A549 (cell line): ENCODE results near the gene RHOT2. TPM values are rescaled to one million over a fixed set of nuclear protein-coding genes. Genes with fewer than 3 reads are reported as not detected.

Experiments used
- ATAC-seq, 2 experiments: fragments of 200-7000 bp in 1 of 2; fragments of >200 bp in 1 of 2; cut with Nextera tagmentation in 1 of 2; cut with Tn5 transposase in 1 of 2; 3 replicates each; pipeline versions ENCODE4 v1.8.0 to v1.9.1; 2018 to 2020; ENCODE audit warnings: mild to moderate bottlenecking in 1 of 2, moderate library complexity in 1 of 2
- CTCF ChIA-PET: fragments of 300-600 bp; sonication (Branson Sonifier 250); formaldehyde crosslinking; extraction: SDS; loops from one replicate; lab custom pipeline; 2021; ENCODE audit warnings: antibody characterized with exemption, inconsistent platforms; lab: Yijun Ruan, JAX
- POLR2A ChIA-PET: fragments of 350-600 bp; formaldehyde crosslinking; extraction: SDS; loops from one replicate; lab custom pipeline; 2021; ENCODE audit warnings: antibody characterized with exemption, inconsistent platforms; lab: Yijun Ruan, JAX
- DNase-seq, 2 experiments: peaks; one replicate each; pipeline versions ENCODE4 v3.0.0 to v3.0.0-alpha.2; 2011 to 2016; ENCODE audit warnings: low read depth in 1 of 2, low spot score in 1 of 2
- FAIRE-seq: peaks from 2 replicates; lab custom pipeline; 2011; peaks lifted over from hg19 to GRCh38; lab: Jason Lieb, UNC
- H3K27ac ChIP-seq, 2 experiments: fragments of >200 bp; sonication (Bioruptor Twin); formaldehyde crosslinking; 3 replicates each; pipeline ENCODE4 v1.5.1; 2016 to 2017
- H3K4me1 ChIP-seq: fragments of >200 bp; sonication (Bioruptor Twin); formaldehyde crosslinking; 3 replicates; pipeline ENCODE4 v1.6.1; 2016
- H3K4me2 ChIP-seq: fragments of >200 bp; sonication (Bioruptor Twin); formaldehyde crosslinking; 3 replicates; pipeline ENCODE4 v1.6.1; 2016
- H3K4me3 ChIP-seq: fragments of >200 bp; sonication (Bioruptor Twin); formaldehyde crosslinking; 3 replicates; pipeline ENCODE4 v1.5.1; 2016
- H3K9me3 ChIP-seq: fragments of >200 bp; sonication (Bioruptor Twin); formaldehyde crosslinking; 3 replicates; pipeline ENCODE4 v1.6.1; 2016
- ATOH8 ChIP-seq: fragments of 250-450 bp; sonication (Bioruptor Pico); IDR thresholded peaks from 2 replicates; pipeline ENCODE4 v1.5.0; 2020; ENCODE audit warnings: low read depth, mild to moderate bottlenecking, moderate library complexity
- CBX2 ChIP-seq: fragments of 200-600 bp; sonication (generic); IDR thresholded peaks from 2 replicates; pipeline ENCODE4 v1.6.1; 2016; ENCODE audit warnings: low read depth, mild to moderate bottlenecking, borderline replicate concordance
- CBX8 ChIP-seq: fragments of 200-600 bp; sonication (generic); IDR thresholded peaks from 2 replicates; pipeline ENCODE4 v1.6.1; 2016
- CTCF ChIP-seq: fragments of >200 bp; sonication (Bioruptor Twin); formaldehyde crosslinking; IDR thresholded peaks from 3 replicates; pipeline ENCODE4 v1.5.1; 2016
- E2F6 ChIP-seq: IDR thresholded peaks from 2 replicates; pipeline ENCODE4 v1.6.1; 2012; ENCODE audit warnings: low read depth, borderline replicate concordance
- EP300 ChIP-seq, 2 experiments: fragments of >200 bp; sonication (Bioruptor Twin); formaldehyde crosslinking; IDR thresholded peaks; 2 replicates in 1 of 2; 3 replicates in 1 of 2; pipeline ENCODE4 v1.6.1; 2016 to 2017
- ESRRA ChIP-seq: fragments of 150-350 bp; IDR thresholded peaks from 2 replicates; pipeline ENCODE4 v1.6.1; 2014; ENCODE audit warnings: mild to moderate bottlenecking, low read length, borderline replicate concordance
- FOXS1 ChIP-seq: fragments of 250-450 bp; sonication (Bioruptor Pico); IDR thresholded peaks from 2 replicates; pipeline ENCODE4 v1.5.0; 2020; ENCODE audit warnings: mild to moderate bottlenecking, moderate library complexity
- JUN ChIP-seq, 2 experiments: fragments of >200 bp; sonication (Bioruptor Twin); formaldehyde crosslinking; IDR thresholded peaks; 2 replicates in 1 of 2; 3 replicates in 1 of 2; pipeline ENCODE4 v1.6.1; 2016 to 2017
- MAZ ChIP-seq: fragments of 150-350 bp; IDR thresholded peaks from 2 replicates; pipeline ENCODE4 v1.6.1; 2014; ENCODE audit warnings: antibody characterized with exemption, low read depth, low read length, borderline replicate concordance
- MYC ChIP-seq: IDR thresholded peaks from 2 replicates; pipeline ENCODE4 v1.6.1; 2012; ENCODE audit warnings: mild to moderate bottlenecking, inconsistent platforms, low read length, improper control_type of control experiment, borderline replicate concordance
- PHF8 ChIP-seq: fragments of 200-600 bp; sonication (generic); IDR thresholded peaks from 2 replicates; pipeline ENCODE4 v1.6.1; 2016; ENCODE audit warnings: low read depth, mild to moderate bottlenecking, antibody characterized with exemption, moderate library complexity, borderline replicate concordance
- POLR2A ChIP-seq: IDR thresholded peaks from 2 replicates; pipeline ENCODE4 v1.6.1; 2012; ENCODE audit warnings: mild to moderate bottlenecking, low read length
- RAD21 ChIP-seq, 2 experiments: fragments of >200 bp in 1 of 2; sonication (Bioruptor Twin) in 1 of 2; formaldehyde crosslinking in 1 of 2; IDR thresholded peaks in 1 of 2; conservative IDR thresholded peaks in 1 of 2; 2 replicates in 1 of 2; 3 replicates in 1 of 2; pipeline ENCODE4 v1.6.1; 2012 to 2018; ENCODE audit warnings: inconsistent platforms in 1 of 2
- REST ChIP-seq: fragments of 200-600 bp; sonication (generic); IDR thresholded peaks from 2 replicates; pipeline ENCODE4 v1.6.1; 2016; ENCODE audit warnings: antibody characterized with exemption, mild to moderate bottlenecking, moderate library complexity
- RNF2 ChIP-seq: fragments of 200-600 bp; sonication (generic); IDR thresholded peaks from 2 replicates; pipeline ENCODE4 v1.6.1; 2016; ENCODE audit warnings: low read depth, mild to moderate bottlenecking, antibody characterized with exemption, moderate library complexity, borderline replicate concordance
- SMC3 ChIP-seq: fragments of >200 bp; sonication (Bioruptor Twin); formaldehyde crosslinking; IDR thresholded peaks from 3 replicates; pipeline ENCODE4 v1.6.1; 2018; ENCODE audit warnings: inconsistent platforms
- TFCP2L1 ChIP-seq: fragments of 250-450 bp; sonication (Bioruptor Pico); IDR thresholded peaks from 2 replicates; pipeline ENCODE4 v1.5.0; 2021; ENCODE audit warnings: mild to moderate bottlenecking
- ZC3H11A ChIP-seq: fragments of 450-650 bp; IDR thresholded peaks from 2 replicates; pipeline ENCODE4 v1.6.1; 2014; ENCODE audit warnings: antibody characterized with exemption, mild to moderate bottlenecking
- WGBS: methylation state at CpG from one replicate; pipeline ENCODE4 v1.1.6; 2017; ENCODE audit errors: missing lambda C conversion rate; 5-methylcytosine and 5-hydroxymethylcytosine counted together
- polyA minus RNA-seq: library from RNA; depleted of rRNA, polyadenylated mRNA; stranded (reverse); fragments of >200 nt; gene quantifications from 2 replicates; pipeline ENCODE4 v1.2.3, GENCODE V29; 2011; rRNA and poly(A)+ RNA removed
- polyA plus RNA-seq, 4 experiments: library from polyadenylated mRNA; depleted of rRNA in 3 of 4; stranded (reverse); fragments of >200 nt; fragmentation: RNase III in 1 of 4; extraction: RNeasy Plus Mini Kit Qiagen cat#74134 plus additional on column Dnase treatment in 1 of 4; gene quantifications; 2 replicates in 3 of 4; 3 replicates in 1 of 4; pipeline ENCODE4 v1.2.3, GENCODE V29; 2011 to 2017
- TF ChIP-seq, protein P1 (sequence below): fragments of 150-350 bp; IDR thresholded peaks from 2 replicates; pipeline ENCODE4 v1.6.1; 2014; ENCODE audit warnings: low read depth, mild to moderate bottlenecking, low read length
- TF ChIP-seq, protein P2 (sequence below): IDR thresholded peaks from 2 replicates; pipeline ENCODE4 v1.6.1; 2012
- TF ChIP-seq, protein P3 (sequence below): IDR thresholded peaks from 2 replicates; pipeline ENCODE4 v1.6.1; 2012
- TF ChIP-seq, protein P4 (sequence below): fragments of >200 bp; sonication (Bioruptor Twin); formaldehyde crosslinking; IDR thresholded peaks from 3 replicates; pipeline ENCODE4 v1.6.1; 2016

Gene RHOT2
- polyA plus RNA-seq (2011; rRNA removed): 33.9 and 38.0 TPM in 2 replicates
- 125 and 162 TPM in 2 replicates for polyA plus RNA-seq (2012; cell fraction: cytosol; rRNA removed)
- 953 and 1,278 TPM in 2 replicates for polyA plus RNA-seq (2012; cell fraction: nucleus; rRNA removed)
- 74.0 to 83.5 TPM (median 83.1 TPM) in 3 replicates for polyA plus RNA-seq (2017; fragmentation: RNase III; extraction: RNeasy Plus Mini Kit Qiagen cat#74134 plus additional on column Dnase treatment)
- polyA minus RNA-seq: 26.4 and 38.1 TPM in 2 replicates

DNA sequence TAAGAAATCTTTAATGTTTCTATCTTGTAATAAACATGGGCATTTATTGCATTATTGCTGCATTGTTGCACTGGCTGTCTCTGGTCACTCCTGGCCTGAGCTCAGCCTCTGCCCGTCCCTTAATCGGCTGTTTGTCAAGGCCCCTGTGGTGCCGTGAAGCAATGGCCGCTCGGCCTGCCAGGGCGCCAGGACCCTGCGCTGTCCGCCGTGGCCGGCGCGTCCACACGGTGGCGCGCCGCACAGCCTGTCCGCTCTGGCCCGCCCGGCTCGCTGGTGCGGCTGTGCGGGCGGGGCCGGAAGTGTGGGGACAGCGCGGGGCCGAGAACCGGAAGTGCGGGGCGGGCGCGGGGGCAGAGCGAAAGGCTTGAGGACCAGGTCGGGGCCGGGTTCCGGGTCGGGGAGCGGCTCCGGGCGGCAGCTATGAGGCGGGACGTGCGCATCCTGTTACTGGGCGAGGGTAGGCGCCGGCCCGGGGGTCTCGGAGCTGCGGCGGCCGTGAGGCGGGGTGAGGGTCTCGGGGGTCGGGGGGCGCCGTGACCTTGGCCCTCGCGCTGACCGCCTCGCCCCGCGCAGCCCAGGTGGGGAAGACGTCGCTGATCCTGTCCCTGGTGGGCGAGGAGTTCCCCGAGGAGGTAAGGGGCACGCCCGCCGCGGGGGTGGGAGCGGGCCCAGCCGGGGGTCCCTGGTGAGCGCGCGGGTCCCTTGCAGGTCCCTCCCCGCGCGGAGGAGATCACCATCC is at the start of gene RHOT2:
RHOT2 (plus strand) TSS at position 353 of the 739 bp plus-strand sequence; CDS start at position 421, 68 bp downstream.
- Histone ChIP-seq H3K9me3 (no peaks in the 10 kb centered on the region), H3K4me3 (peak within 1 kb of the TSS; percentile 98)
- FAIRE-seq: no peak
- CTCF ChIA-PET: interaction anchor here (0.6 to 13.5 kb wide), 22 partner anchors 8 to 943 kb away, joined by 3 to 105 read pairs (median 5); partner anchors contain the start of genes METTL26, RHBDL1, STUB1 and WDR24
- TF ChIP-seq, protein P1, sequence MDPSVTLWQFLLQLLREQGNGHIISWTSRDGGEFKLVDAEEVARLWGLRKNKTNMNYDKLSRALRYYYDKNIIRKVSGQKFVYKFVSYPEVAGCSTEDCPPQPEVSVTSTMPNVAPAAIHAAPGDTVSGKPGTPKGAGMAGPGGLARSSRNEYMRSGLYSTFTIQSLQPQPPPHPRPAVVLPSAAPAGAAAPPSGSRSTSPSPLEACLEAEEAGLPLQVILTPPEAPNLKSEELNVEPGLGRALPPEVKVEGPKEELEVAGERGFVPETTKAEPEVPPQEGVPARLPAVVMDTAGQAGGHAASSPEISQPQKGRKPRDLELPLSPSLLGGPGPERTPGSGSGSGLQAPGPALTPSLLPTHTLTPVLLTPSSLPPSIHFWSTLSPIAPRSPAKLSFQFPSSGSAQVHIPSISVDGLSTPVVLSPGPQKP: 0 out of 2 replicates have a peak, but pooled peaks have one; percentile 34
- TF ChIP-seq JUN (IDR thresholded peaks at IDR 0.05) (peak; percentile 57 to 93), RAD21 (conservative IDR thresholded peaks at IDR 0.05 in 1 of 2, IDR thresholded peaks at IDR 0.05 in 1 of 2) (peak in 1 of 2 experiments; percentile 51; a peak in 4 of 5 replicates), ESRRA (no peak), ZC3H11A (no peak), CBX2 (no peak), RNF2 (0 out of 2 replicates have a peak, but pooled peaks have one; percentile 36), POLR2A (peak; percentile 73), REST (no peak), CTCF (peak; percentile 86), FOXS1 (CRISPR knock-in tag) (no peak), CBX8 (no peak), MYC (peak; percentile 58), EP300 (IDR thresholded peaks at IDR 0.05) (no peak), TFCP2L1 (no peak), E2F6 (peak; percentile 83), ATOH8 (no peak), PHF8 (peak; percentile 73; the same call in 1 of the 2 replicates), MAZ (peak; percentile 98), SMC3 (peak; percentile 78)
- TF ChIP-seq, protein P2, sequence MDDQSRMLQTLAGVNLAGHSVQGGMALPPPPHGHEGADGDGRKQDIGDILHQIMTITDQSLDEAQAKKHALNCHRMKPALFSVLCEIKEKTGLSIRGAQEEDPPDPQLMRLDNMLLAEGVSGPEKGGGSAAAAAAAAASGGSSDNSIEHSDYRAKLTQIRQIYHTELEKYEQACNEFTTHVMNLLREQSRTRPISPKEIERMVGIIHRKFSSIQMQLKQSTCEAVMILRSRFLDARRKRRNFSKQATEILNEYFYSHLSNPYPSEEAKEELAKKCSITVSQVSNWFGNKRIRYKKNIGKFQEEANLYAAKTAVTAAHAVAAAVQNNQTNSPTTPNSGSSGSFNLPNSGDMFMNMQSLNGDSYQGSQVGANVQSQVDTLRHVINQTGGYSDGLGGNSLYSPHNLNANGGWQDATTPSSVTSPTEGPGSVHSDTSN: peak; percentile 42; the same call in 1 of the 2 replicates
- TF ChIP-seq, protein P3, sequence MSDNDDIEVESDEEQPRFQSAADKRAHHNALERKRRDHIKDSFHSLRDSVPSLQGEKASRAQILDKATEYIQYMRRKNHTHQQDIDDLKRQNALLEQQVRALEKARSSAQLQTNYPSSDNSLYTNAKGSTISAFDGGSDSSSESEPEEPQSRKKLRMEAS: peak; percentile 85
- TF ChIP-seq, protein P4, sequence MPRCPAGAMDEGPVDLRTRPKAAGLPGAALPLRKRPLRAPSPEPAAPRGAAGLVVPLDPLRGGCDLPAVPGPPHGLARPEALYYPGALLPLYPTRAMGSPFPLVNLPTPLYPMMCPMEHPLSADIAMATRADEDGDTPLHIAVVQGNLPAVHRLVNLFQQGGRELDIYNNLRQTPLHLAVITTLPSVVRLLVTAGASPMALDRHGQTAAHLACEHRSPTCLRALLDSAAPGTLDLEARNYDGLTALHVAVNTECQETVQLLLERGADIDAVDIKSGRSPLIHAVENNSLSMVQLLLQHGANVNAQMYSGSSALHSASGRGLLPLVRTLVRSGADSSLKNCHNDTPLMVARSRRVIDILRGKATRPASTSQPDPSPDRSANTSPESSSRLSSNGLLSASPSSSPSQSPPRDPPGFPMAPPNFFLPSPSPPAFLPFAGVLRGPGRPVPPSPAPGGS: peak; percentile 76; the same call in 2 of the 3 replicates
- TF ChIP-seq, all 56 proteins: peak for 14
- Histone ChIP-seq H3K4me2 (peak within 1 kb of the TSS; percentile 97), H3K4me1 (peaks cover 11% of the 10 kb centered on the region), H3K27ac (peak within 1 kb of the TSS; percentile 90 to 93)
- ATAC-seq (peak; percentile 81 to 94), DNase-seq (peak; percentile 63 to 93)
- POLR2A ChIA-PET: no interaction called here
- 4% methylated on average over 14 of the region's 78 CpGs for WGBS
